ENCODE measurements around the gene NR2C1. TPM values are rescaled to one million over a fixed set of nuclear protein-coding genes. Genes with fewer than 3 reads are reported as not detected.

The NR2C1 gene
- total RNA-seq, 1 donor from 2014 or later, result 43.8 TPM

Other genes starting within 250 kb of the NR2C1 start
- gene NDUFA12, start 69.9 kb downstream of the NR2C1 start, total RNA-seq, result 131 TPM
- gene FGD6, start 143.8 kb upstream of the NR2C1 start, total RNA-seq, result 21.4 TPM
- gene VEZT, start 144.2 kb upstream of the NR2C1 start, total RNA-seq, result 154 TPM